Myocyte (in vitro differentiated cells): ENCODE results near the gene LHFPL6. TPM values are rescaled to one million over a fixed set of nuclear protein-coding genes. Genes with fewer than 3 reads are reported as not detected.
A peak's percentile ranks its signal among the peaks of the same experiment; 100 is the strongest.
"Not testable (repeated sequence)": the region's sequence is repeated elsewhere in the genome, so short reads cannot be mapped to it uniquely, and the experiment has no call there.

Source experiments
- DNase-seq: peaks from one replicate; pipeline ENCODE4 v3.0.0-alpha.2; 2012; ENCODE audit warnings: low read depth
- total RNA-seq: library from RNA; depleted of rRNA; stranded (reverse); fragments of >200 nt; gene quantifications from 2 replicates; pipeline ENCODE4 v1.2.3, GENCODE V29; 2014

The LHFPL6 gene
- total RNA-seq, 1 donor from 2014 or later, result 12.5 TPM

- no peak for DNase-seq
Measured at GRCh38 chr13:39362652-39363381, 240.2 kb downstream of the LHFPL6 start.

GRCh38 chr13:39353988-39354387 lies 249.0 kb downstream of the LHFPL6 start:
- DNase-seq, result no peak

- DNase-seq, result no peak
Measured at GRCh38 chr13:39350461-39350881, 252.5 kb downstream of the LHFPL6 start.

- no peak for DNase-seq
Measured at GRCh38 chr13:39349391-39349960, 253.5 kb downstream of the LHFPL6 start.

GRCh38 chr13:39347926-39348901 lies 254.8 kb downstream of the LHFPL6 start:
- DNase-seq, result no peak

GRCh38 chr13:39345982-39346381 lies 257.0 kb downstream of the LHFPL6 start:
- no peak for DNase-seq

GRCh38 chr13:39341251-39341650 lies 261.7 kb downstream of the LHFPL6 start:
- DNase-seq, result no peak

- not testable (repeated sequence) for DNase-seq
Measured at GRCh38 chr13:39338114-39338513, 264.9 kb downstream of the LHFPL6 start.

GRCh38 chr13:39336937-39337336 lies 266.1 kb downstream of the LHFPL6 start:
- DNase-seq, result no peak

GRCh38 chr13:39336207-39336606 lies 266.8 kb downstream of the LHFPL6 start:
- DNase-seq, result no peak

- DNase-seq, result no peak
Measured at GRCh38 chr13:39335721-39336120, 267.3 kb downstream of the LHFPL6 start.

GRCh38 chr13:39330504-39330903 lies 272.5 kb downstream of the LHFPL6 start:
- no peak for DNase-seq

GRCh38 chr13:39329182-39329639 lies 273.8 kb downstream of the LHFPL6 start:
- no peak for DNase-seq

GRCh38 chr13:39327172-39327479 lies 275.9 kb downstream of the LHFPL6 start:
- no peak for DNase-seq

- DNase-seq, result no peak
Measured at GRCh38 chr13:39326469-39327171, 276.4 kb downstream of the LHFPL6 start.

- DNase-seq, result no peak
Measured at GRCh38 chr13:39324806-39325311, 278.1 kb downstream of the LHFPL6 start.

- DNase-seq, result no peak
Measured at GRCh38 chr13:39322836-39323585, 280.0 kb downstream of the LHFPL6 start.

- no peak for DNase-seq
Measured at GRCh38 chr13:39321574-39321973, 281.4 kb downstream of the LHFPL6 start.

GRCh38 chr13:39318161-39318560 lies 284.8 kb downstream of the LHFPL6 start:
- no peak for DNase-seq

- DNase-seq, result peak; percentile 12
Measured at GRCh38 chr13:39317291-39317690, 285.7 kb downstream of the LHFPL6 start.
